Measurements from ENCODE around the gene SEPHS2. TPM values are rescaled to one million over a fixed set of nuclear protein-coding genes. Genes with fewer than 3 reads are reported as not detected.
"Not testable (repeated sequence)": the region's sequence is repeated elsewhere in the genome, so short reads cannot be mapped to it uniquely, and the experiment has no call there.

Gene SEPHS2
- total RNA-seq, 1 experiment from 2014 or later, result 8.2 TPM

- DNase-seq (ENCODE audit: low read depth in 1 of 2, low spot score in 2 of 2), result no peak
- peaks cover 32% of the 10 kb centered on the region for H3K36me3 ChIP-seq
- peak overlapping the region; percentile 72 for H3K4me3 ChIP-seq
- no peaks in the 10 kb centered on the region for H3K9me3 ChIP-seq (replicated peaks)
- H3K27ac ChIP-seq, result peak overlapping the region; percentile 67
- H3K27me3 ChIP-seq (replicated peaks), result no peaks in the 10 kb centered on the region
- peaks cover 19% of the 10 kb centered on the region for H3K4me1 ChIP-seq (replicated peaks)
Observed at GRCh38 chr16:30407804-30408534, 37.7 kb downstream of the SEPHS2 start.

- DNase-seq (ENCODE audit: low read depth in 1 of 2, low spot score in 2 of 2), result peak; percentile 93 to 96
- Histone ChIP-seq H3K27me3 (replicated peaks) (no peaks in the 10 kb centered on the region), H3K27ac (peak within 1 kb of the TSS; percentile 67), H3K36me3 (peaks cover 25% of the 10 kb centered on the region), H3K4me1 (replicated peaks) (peaks cover 19% of the 10 kb centered on the region), H3K4me3 (peak within 1 kb of the TSS; percentile 72), H3K9me3 (replicated peaks) (no peaks in the 10 kb centered on the region)
Observed at GRCh38 chr16:30407102-30407803, 38.4 kb downstream of the SEPHS2 start, which contains the start of gene ZNF771. ZNF771 (plus strand) TSS chr16:30407606; CDS start chr16:30408054, 448 bp downstream.

GRCh38 chr16:30406795-30407101 lies 38.9 kb downstream of the SEPHS2 start:
- H3K27me3 ChIP-seq (replicated peaks), result no peaks in the 10 kb centered on the region
- no peak overlapping the region; the same call in 1 of the 2 replicates for H3K27ac ChIP-seq
- DNase-seq (ENCODE audit: low read depth in 1 of 2, low spot score in 2 of 2), result no peak
- peaks cover 19% of the 10 kb centered on the region for H3K4me1 ChIP-seq (replicated peaks)
- H3K36me3 ChIP-seq, result peaks cover 20% of the 10 kb centered on the region
- no peaks in the 10 kb centered on the region for H3K9me3 ChIP-seq (replicated peaks)
- peak overlapping the region; percentile 72 for H3K4me3 ChIP-seq

DNA sequence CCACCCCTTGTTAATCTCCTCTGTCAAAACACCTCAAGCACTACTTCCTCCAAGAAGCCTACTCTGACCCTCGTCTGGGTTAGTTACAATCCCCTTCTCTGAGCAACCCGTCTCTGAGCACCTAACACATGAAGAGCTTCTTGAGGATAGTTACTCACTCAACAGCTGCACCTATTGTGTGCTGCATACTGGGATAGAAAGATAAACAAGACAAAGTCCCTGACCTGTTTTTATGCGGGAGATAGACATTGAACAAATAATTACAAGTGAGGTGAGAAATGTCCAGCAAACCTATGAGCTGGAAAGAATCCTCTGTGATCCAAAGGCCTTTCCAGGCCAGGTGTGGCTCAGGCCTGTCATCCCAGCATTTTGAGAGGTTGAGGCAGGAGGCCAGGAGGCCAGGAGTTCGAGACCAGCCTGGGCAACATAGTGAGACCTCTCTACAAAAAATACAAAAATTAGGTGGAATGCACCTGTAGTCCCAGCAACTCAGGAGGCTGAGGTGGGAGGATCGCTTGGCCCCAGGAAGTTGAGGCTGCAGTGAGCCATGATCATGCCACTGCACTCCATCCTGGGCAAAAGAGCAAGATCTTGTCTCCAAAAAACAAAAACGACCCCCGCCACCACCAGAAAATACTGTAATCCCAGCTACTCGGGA lies 43.8 kb downstream of the SEPHS2 start:
- Histone ChIP-seq H3K36me3 (peaks cover 19% of the 10 kb centered on the region), H3K4me1 (replicated peaks) (peaks cover 24% of the 10 kb centered on the region), H3K4me3 (no peak overlapping the region), H3K27me3 (replicated peaks) (no peaks in the 10 kb centered on the region), H3K27ac (no peak overlapping the region), H3K9me3 (replicated peaks) (no peaks in the 10 kb centered on the region)
- no peak for DNase-seq (ENCODE audit: low read depth in 1 of 2, low spot score in 2 of 2)

- Histone ChIP-seq H3K4me1 (replicated peaks) (peaks cover 29% of the 10 kb centered on the region), H3K36me3 (peaks cover 25% of the 10 kb centered on the region), H3K27ac (peak overlapping the region; percentile 84), H3K9me3 (replicated peaks) (no peaks in the 10 kb centered on the region), H3K27me3 (replicated peaks) (no peaks in the 10 kb centered on the region), H3K4me3 (peak overlapping the region; percentile 44)
- DNase-seq (ENCODE audit: low read depth in 1 of 2, low spot score in 2 of 2), result no peak
Observed at GRCh38 chr16:30399435-30400186, 46.1 kb downstream of the SEPHS2 start.

GRCh38 chr16:30398661-30399434 lies 46.8 kb downstream of the SEPHS2 start:
- H3K27ac ChIP-seq, result no peak overlapping the region
- peaks cover 25% of the 10 kb centered on the region for H3K36me3 ChIP-seq
- no peak for DNase-seq (ENCODE audit: low read depth in 1 of 2, low spot score in 2 of 2)
- no peak overlapping the region for H3K4me3 ChIP-seq
- H3K27me3 ChIP-seq (replicated peaks), result no peaks in the 10 kb centered on the region
- H3K4me1 ChIP-seq (replicated peaks), result peaks cover 36% of the 10 kb centered on the region
- H3K9me3 ChIP-seq (replicated peaks), result no peaks in the 10 kb centered on the region

GRCh38 chr16:30397776-30398660 lies 47.7 kb downstream of the SEPHS2 start:
- Histone ChIP-seq H3K27me3 (replicated peaks) (no peaks in the 10 kb centered on the region), H3K36me3 (peaks cover 25% of the 10 kb centered on the region), H3K9me3 (replicated peaks) (no peaks in the 10 kb centered on the region), H3K4me1 (replicated peaks) (peaks cover 36% of the 10 kb centered on the region), H3K4me3 (no peak overlapping the region), H3K27ac (no peak overlapping the region)
- DNase-seq (ENCODE audit: low read depth in 1 of 2, low spot score in 2 of 2), result no peak

DNA sequence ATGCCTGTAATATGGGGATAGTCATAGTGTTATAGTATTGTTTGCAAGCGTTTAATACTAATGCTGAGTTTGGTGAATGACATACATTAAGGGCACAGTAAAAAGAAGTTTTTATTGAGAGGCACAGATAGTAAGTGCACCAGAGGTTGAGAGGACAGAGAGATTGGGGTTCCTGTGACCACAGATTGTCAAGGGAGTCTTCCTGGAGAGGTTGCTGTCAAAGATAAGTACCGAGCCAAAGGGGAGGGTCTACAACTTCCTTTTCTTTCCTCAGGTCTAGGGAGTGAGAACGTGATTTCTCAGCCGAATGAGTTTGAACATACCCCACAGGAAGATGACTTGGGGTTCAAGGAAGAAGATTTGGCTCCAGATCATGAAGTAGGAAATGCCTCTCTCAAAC lies 48.6 kb downstream of the SEPHS2 start:
- Histone ChIP-seq H3K9me3 (replicated peaks) (no peaks in the 10 kb centered on the region), H3K4me1 (replicated peaks) (peaks cover 36% of the 10 kb centered on the region), H3K36me3 (peaks cover 25% of the 10 kb centered on the region), H3K4me3 (no peak overlapping the region), H3K27ac (no peak overlapping the region), H3K27me3 (replicated peaks) (no peaks in the 10 kb centered on the region)
- no peak for DNase-seq (ENCODE audit: low read depth in 1 of 2, low spot score in 2 of 2)

- H3K36me3 ChIP-seq, result peaks cover 25% of the 10 kb centered on the region
- H3K4me3 ChIP-seq; H3K27ac ChIP-seq; H3K9me3 ChIP-seq (replicated peaks); H3K27me3 ChIP-seq (replicated peaks); DNase-seq (ENCODE audit: low read depth in 1 of 2, low spot score in 2 of 2): not testable (repeated sequence)
- peaks cover 36% of the 10 kb centered on the region for H3K4me1 ChIP-seq (replicated peaks)
Observed at GRCh38 chr16:30396627-30397026, 49.0 kb downstream of the SEPHS2 start.

GRCh38 chr16:30395992-30396585 lies 49.6 kb downstream of the SEPHS2 start:
- Histone ChIP-seq H3K36me3 (peaks cover 25% of the 10 kb centered on the region), H3K9me3 (replicated peaks) (no peaks in the 10 kb centered on the region), H3K27me3 (replicated peaks) (no peaks in the 10 kb centered on the region), H3K27ac (no peak overlapping the region), H3K4me1 (replicated peaks) (peaks cover 33% of the 10 kb centered on the region), H3K4me3 (peak overlapping the region; percentile 91)
- no peak for DNase-seq (ENCODE audit: low read depth in 1 of 2, low spot score in 2 of 2)

DNA sequence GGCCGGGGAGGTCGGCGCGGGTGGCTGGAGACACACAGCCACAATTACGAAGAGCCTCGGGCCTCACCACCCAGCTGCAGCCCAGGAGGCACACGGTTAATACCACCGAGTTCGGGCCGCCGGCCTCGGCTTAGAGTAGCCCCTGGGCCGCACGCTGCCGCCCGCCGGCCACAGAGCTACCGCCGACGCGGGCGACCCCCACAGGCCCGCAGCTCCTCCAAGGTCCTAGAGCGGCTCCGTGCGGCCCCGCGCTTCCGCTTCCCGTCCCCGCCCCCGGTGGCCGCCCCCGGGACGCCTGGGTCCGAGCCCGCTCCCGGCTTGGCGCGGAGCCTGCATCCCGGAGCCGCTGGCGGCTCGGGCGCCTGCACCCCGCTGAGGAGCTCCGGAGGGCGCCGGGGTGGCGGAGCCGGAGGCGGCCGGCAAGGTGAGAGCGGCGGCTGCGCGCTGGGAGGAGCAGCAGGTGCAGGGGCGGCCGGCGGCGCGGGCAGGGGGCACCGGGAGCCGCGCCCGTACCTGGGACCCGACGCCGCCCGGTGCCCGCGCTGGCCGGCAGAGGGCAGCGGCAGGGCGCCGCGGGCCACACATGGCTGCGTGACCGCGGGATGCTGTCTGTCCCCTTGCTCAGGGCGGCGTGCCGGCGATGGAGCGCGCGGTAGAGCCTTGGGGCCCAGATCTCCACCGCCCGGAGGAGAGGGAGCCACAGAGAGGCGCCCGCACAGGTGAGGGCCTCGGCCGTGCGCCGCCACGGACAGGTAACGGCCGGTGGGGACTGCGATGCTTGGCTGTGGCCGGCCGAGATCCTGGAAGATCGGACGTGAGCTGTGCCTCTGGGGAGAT lies 50.3 kb downstream of the SEPHS2 start, which contains the start of gene ZNF48:
ZNF48 (plus strand) TSS at position 266 of the 837 bp plus-strand sequence; CDS start at position 641, 375 bp downstream.
- Histone ChIP-seq H3K27ac (peak within 1 kb of the TSS; percentile 54), H3K36me3 (peaks cover 25% of the 10 kb centered on the region), H3K27me3 (replicated peaks) (no peaks in the 10 kb centered on the region), H3K9me3 (replicated peaks) (no peaks in the 10 kb centered on the region), H3K4me3 (peak within 1 kb of the TSS; percentile 91), H3K4me1 (replicated peaks) (peaks cover 27% of the 10 kb centered on the region)
- DNase-seq (ENCODE audit: low read depth in 1 of 2, low spot score in 2 of 2), result peak; percentile 69 to 86
